Measurements from ENCODE around the gene BNC2.

The BNC2 gene

DNA sequence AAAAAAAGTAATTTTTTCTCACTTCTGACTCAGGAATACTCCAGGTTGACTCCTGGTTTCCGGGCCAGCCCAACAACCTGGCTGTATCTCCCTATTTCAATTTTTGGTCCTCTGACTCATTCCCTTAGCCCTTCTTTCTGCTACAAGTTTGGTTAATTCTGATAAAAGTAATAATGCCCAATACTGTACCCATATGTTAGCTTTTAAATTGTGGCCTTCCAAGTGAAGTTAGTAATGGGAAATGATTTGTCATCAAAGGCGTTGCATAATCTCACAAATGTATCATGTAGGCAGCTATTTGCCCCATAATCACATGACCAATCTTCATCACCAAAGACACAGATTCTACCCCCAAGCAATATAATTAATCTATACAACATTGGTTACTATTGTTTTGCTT lies 31.1 kb upstream of the BNC2 start:
- POLR2A ChIA-PET = no interaction called here
- CTCF ChIA-PET = no interaction called here
- DNase-seq (ENCODE audit: extremely low spot score) = no peak
- TF ChIP-seq ELF4 (IDR thresholded peaks at IDR 0.05) (no peak), L3MBTL2 (conservative IDR thresholded peaks at IDR 0.05) (no peak), CTBP1 (IDR thresholded peaks at IDR 0.05; ENCODE audit: borderline replicate concordance) (no peak), HDGF (IDR thresholded peaks at IDR 0.05; ENCODE audit: borderline replicate concordance) (no peak), NFRKB (IDR thresholded peaks at IDR 0.05) (no peak), TARDBP (IDR thresholded peaks at IDR 0.05) (no peak), ZNF384 (IDR thresholded peaks at IDR 0.05) (no peak), LEF1 (IDR thresholded peaks at IDR 0.05; ENCODE audit: borderline replicate concordance) (no peak), BHLHE40 (IDR thresholded peaks at IDR 0.05; ENCODE audit: borderline replicate concordance) (no peak), SUZ12 (IDR thresholded peaks at IDR 0.05) (no peak), FOXM1 (IDR thresholded peaks at IDR 0.05; ENCODE audit: borderline replicate concordance) (no peak), ARNT (IDR thresholded peaks at IDR 0.05) (no peak), FOXK2 (IDR thresholded peaks at IDR 0.05) (no peak), FOXA1 (IDR thresholded peaks at IDR 0.05) (no peak), SP1 (IDR thresholded peaks at IDR 0.05) (no peak)
- TF ChIP-seq, protein P1, sequence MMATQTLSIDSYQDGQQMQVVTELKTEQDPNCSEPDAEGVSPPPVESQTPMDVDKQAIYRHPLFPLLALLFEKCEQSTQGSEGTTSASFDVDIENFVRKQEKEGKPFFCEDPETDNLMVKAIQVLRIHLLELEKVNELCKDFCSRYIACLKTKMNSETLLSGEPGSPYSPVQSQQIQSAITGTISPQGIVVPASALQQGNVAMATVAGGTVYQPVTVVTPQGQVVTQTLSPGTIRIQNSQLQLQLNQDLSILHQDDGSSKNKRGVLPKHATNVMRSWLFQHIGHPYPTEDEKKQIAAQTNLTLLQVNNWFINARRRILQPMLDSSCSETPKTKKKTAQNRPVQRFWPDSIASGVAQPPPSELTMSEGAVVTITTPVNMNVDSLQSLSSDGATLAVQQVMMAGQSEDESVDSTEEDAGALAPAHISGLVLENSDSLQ (IDR thresholded peaks at IDR 0.05) = no peak

DNA sequence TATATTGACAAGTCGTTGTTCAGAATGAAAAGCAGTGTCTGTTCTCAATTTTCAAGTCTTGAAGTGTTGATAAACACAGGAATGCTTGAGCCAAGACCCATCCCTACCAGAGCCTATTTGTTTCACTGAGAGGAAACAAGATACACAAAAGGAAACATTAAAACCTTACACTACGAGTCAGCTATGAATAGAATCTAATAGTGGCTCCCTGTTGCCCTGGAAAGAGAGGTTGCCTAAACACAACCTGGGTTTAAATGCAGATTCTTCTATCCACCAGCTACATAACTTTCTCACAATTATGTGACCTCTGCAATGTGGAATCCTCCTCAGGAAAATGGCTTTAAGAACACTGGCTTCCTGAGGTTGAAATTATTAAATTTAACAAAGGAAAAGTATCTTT lies 29.1 kb upstream of the BNC2 start:
- no peak for DNase-seq (ENCODE audit: extremely low spot score)
- ChIA-PET CTCF (no interaction called here), POLR2A (no interaction called here)
- TF ChIP-seq FOXA1 (IDR thresholded peaks at IDR 0.05) = no peak

DNA sequence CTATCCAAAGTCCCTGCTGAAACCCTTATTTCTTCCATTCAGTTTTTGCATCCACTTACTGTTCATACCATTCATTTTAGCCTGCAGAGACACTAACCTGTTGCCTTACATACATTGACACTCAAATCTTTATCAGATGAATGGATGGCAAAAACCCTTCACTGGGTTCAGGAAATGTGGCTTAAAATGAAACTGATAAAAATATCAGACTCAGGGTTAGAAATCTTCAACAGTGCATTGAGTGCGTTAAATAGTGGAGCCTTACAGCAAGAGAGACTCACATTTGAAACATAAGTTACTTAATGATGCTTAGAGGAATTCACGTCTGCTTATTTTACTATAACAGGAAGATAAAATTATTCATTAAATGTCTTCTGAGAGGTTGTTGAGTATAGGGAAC lies 28.0 kb upstream of the BNC2 start:
- CTCF ChIA-PET = no interaction called here
- TF ChIP-seq NFRKB (IDR thresholded peaks at IDR 0.05) = no peak
- TF ChIP-seq FOXM1 (IDR thresholded peaks at IDR 0.05; ENCODE audit: borderline replicate concordance) = no peak
- no peak for TF ChIP-seq CTBP1 (IDR thresholded peaks at IDR 0.05; ENCODE audit: borderline replicate concordance)
- TF ChIP-seq ARNT (IDR thresholded peaks at IDR 0.05) = no peak
- TF ChIP-seq SP1 (IDR thresholded peaks at IDR 0.05) = no peak
- no peak for TF ChIP-seq LEF1 (IDR thresholded peaks at IDR 0.05; ENCODE audit: borderline replicate concordance)
- TF ChIP-seq L3MBTL2 (conservative IDR thresholded peaks at IDR 0.05) = no peak
- no peak for TF ChIP-seq HDGF (IDR thresholded peaks at IDR 0.05; ENCODE audit: borderline replicate concordance)
- TF ChIP-seq, protein P1 (IDR thresholded peaks at IDR 0.05) = no peak
- TF ChIP-seq ELF4 (IDR thresholded peaks at IDR 0.05) = no peak
- no peak for TF ChIP-seq BHLHE40 (IDR thresholded peaks at IDR 0.05; ENCODE audit: borderline replicate concordance)
- TF ChIP-seq FOXA1 (IDR thresholded peaks at IDR 0.05) = no peak
- no peak for DNase-seq (ENCODE audit: extremely low spot score)
- POLR2A ChIA-PET = no interaction called here

DNA sequence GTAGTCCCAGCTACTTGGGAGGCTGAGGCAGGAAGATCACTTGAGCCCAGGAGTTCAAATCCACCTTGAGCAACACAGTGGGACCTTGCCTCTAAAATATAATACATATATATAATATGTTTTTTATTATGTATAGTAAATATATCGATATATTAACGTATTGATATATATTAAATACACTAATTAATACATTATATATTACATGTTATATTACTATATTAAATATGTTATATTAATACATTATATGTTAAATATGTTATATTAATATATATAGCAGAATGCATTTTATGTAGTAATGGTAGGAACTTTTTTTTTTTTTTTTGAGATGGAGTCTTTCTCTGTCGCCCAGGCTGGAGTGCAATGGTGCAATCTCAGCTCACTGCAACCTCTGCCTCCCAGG lies 18.1 kb upstream of the BNC2 start:
- ChIA-PET POLR2A (no interaction called here), CTCF (no interaction called here)
- DNase-seq (ENCODE audit: extremely low spot score) = no peak
- TF ChIP-seq CTBP1 (IDR thresholded peaks at IDR 0.05; ENCODE audit: borderline replicate concordance) (no peak), SUZ12 (IDR thresholded peaks at IDR 0.05) (no peak), ELF4 (IDR thresholded peaks at IDR 0.05) (no peak), L3MBTL2 (conservative IDR thresholded peaks at IDR 0.05) (no peak)

DNA sequence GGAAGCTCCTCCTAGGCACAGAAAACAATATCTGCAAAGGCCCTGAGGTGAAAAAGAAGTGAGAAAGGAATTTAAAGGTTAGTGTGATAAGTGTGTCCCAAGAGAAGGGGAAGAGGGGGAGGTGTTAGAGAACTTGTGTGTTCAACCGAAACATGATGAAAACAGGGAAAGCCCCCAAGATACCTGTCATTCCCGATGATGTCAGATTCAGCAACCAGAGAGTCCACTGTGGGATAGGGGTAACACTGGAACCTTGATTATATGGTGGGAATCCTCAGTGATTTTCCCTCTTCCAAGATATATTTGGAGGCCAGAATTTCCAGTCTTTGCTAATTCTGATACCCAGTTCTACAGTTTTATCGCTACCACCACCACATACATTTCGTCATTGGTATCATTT lies 15.5 kb upstream of the BNC2 start:
- DNase-seq (ENCODE audit: extremely low spot score) = no peak
- TF ChIP-seq FOXM1 (IDR thresholded peaks at IDR 0.05; ENCODE audit: borderline replicate concordance) (no peak), FOXA1 (IDR thresholded peaks at IDR 0.05) (no peak), LEF1 (IDR thresholded peaks at IDR 0.05; ENCODE audit: borderline replicate concordance) (no peak), TARDBP (IDR thresholded peaks at IDR 0.05) (no peak), HDGF (IDR thresholded peaks at IDR 0.05; ENCODE audit: borderline replicate concordance) (no peak)
- TF ChIP-seq, protein P1 (IDR thresholded peaks at IDR 0.05) = no peak
- CTCF ChIA-PET = no interaction called here
- POLR2A ChIA-PET = no interaction called here

DNA sequence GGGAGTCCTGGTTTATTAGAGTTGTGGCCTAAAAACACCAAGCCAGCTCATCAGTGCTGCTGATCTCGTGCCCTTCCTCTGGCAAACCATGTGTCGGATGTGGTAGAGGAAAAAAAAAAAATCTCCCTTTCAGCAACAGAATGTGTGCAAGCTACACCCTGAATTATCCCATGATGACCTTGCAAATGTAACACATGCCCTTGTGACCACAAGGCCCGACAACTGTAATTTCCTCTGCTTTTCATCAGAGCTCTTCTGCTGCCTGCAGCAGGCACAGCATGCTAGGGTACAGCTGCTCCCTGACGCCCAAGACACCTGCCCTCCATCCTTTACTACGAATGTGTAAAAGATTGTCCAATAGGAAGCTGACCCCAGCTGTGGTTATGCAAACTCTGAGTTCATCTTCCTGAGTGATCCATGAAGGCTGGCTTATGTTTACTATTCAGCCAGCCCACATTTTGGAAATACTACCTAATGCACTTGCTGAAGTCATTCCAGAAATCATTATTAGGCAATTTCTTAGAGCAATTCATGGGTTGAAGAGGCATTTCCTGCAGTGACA lies 14.6 kb upstream of the BNC2 start:
- ChIA-PET POLR2A (no interaction called here), CTCF (no interaction called here)
- no peak for DNase-seq (ENCODE audit: extremely low spot score)
- TF ChIP-seq NFRKB (IDR thresholded peaks at IDR 0.05) = no peak

DNA sequence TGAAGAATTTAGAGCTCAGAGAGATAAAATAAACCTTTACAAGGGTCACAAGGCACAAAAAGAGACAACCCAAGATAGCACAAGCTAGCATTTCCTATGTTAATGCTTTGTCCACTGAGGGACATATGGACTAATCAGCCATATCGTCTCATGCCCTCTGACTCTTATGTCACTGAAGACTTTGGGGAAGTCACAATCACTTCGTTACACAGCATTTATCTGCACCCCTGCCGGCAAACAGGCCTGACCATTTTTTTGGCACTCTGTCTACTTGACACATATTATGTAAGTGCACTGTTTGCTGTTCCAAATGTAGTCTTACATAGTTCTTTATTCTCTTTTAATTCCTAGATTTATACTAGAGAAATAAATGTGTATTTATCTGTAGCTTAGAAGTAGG lies 13.9 kb upstream of the BNC2 start:
- TF ChIP-seq ZNF384 (IDR thresholded peaks at IDR 0.05) (no peak), FOXK2 (IDR thresholded peaks at IDR 0.05) (no peak), LEF1 (IDR thresholded peaks at IDR 0.05; ENCODE audit: borderline replicate concordance) (no peak), SUZ12 (IDR thresholded peaks at IDR 0.05) (no peak), SP1 (IDR thresholded peaks at IDR 0.05) (no peak), L3MBTL2 (conservative IDR thresholded peaks at IDR 0.05) (no peak), HDGF (IDR thresholded peaks at IDR 0.05; ENCODE audit: borderline replicate concordance) (no peak), BHLHE40 (IDR thresholded peaks at IDR 0.05; ENCODE audit: borderline replicate concordance) (no peak), ARNT (IDR thresholded peaks at IDR 0.05) (no peak), FOXA1 (IDR thresholded peaks at IDR 0.05) (no peak), NFRKB (IDR thresholded peaks at IDR 0.05) (no peak), ELF4 (IDR thresholded peaks at IDR 0.05) (no peak), TARDBP (IDR thresholded peaks at IDR 0.05) (no peak), FOXM1 (IDR thresholded peaks at IDR 0.05; ENCODE audit: borderline replicate concordance) (no peak), CTBP1 (IDR thresholded peaks at IDR 0.05; ENCODE audit: borderline replicate concordance) (no peak)
- TF ChIP-seq, protein P1 (IDR thresholded peaks at IDR 0.05) = no peak
- DNase-seq (ENCODE audit: extremely low spot score) = no peak
- POLR2A ChIA-PET = no interaction called here
- CTCF ChIA-PET = interaction anchor here (0.6 kb wide), 1 partner anchor 171 kb away, joined by 5 read pairs; no protein-coding TSS in a partner anchor
